K562 (cell line): ENCODE data around the gene OTULIN. TPM values are rescaled to one million over a fixed set of nuclear protein-coding genes. Genes with fewer than 3 reads are reported as not detected.

Experiments used
- ATAC-seq: fragments of 200-7000 bp; cut with Tn5 transposase; 3 replicates; pipeline ENCODE4 v1.9.1; 2020; ENCODE audit warnings: moderate library complexity
- BruUV-seq: library from RNA; stranded (reverse); fragments of 400-500 nt; replicated peaks from 2 replicates; lab custom pipeline; 2021; lab: Mats Ljungman, UMichigan
- CTCF ChIA-PET: fragments of 300-600 bp; formaldehyde crosslinking; extraction: SDS; loops from one replicate; lab custom pipeline; 2021; ENCODE audit warnings: low intra/inter-chr PET ratio; lab: Yijun Ruan, JAX
- POLR2A ChIA-PET: fragments of 300-600, 350-650 bp; sonication (Branson Sonifier 250); formaldehyde crosslinking; extraction: SDS; loops from one replicate; lab custom pipeline; 2021; ENCODE audit warnings: antibody characterized with exemption, inconsistent platforms; lab: Yijun Ruan, JAX
- DNase-seq, 4 experiments: peaks; one replicate each; pipeline versions ENCODE4 v3.0.0 to v3.0.0-alpha.2; 2011 to 2018; ENCODE audit warnings: low spot score in 3 of 4, mixed read lengths in 3 of 4; ENCODE audit errors: extremely low read depth in 1 of 4
- FAIRE-seq: peaks from 2 replicates; lab custom pipeline; 2011; peaks lifted over from hg19 to GRCh38; lab: Jason Lieb, UNC
- H2AFZ ChIP-seq: 2 replicates; pipeline ENCODE4 v1.6.0; 2011; ENCODE audit warnings: low read depth, low read length, control low read depth, inconsistent platforms
- H3K27ac ChIP-seq: fragments of 200-600 bp; 3 replicates; pipeline ENCODE4 v1.8.0; 2011; ENCODE audit warnings: low read depth, mild to moderate bottlenecking, control low read depth, inconsistent platforms, low read length, moderate library complexity, mixed read lengths; ENCODE audit errors: extremely low read depth
- H3K27me3 ChIP-seq, 2 experiments: fragments of 300-600 bp in 1 of 2; 2 replicates in 1 of 2; 3 replicates in 1 of 2; pipeline versions ENCODE4 v1.6.0 to v1.8.0; 2011; ENCODE audit warnings: inconsistent platforms in 2 of 2, low read length in 2 of 2, mild to moderate bottlenecking in 1 of 2, mixed read lengths in 1 of 2, moderate library complexity in 1 of 2; ENCODE audit not compliant: control insufficient read depth in 2 of 2, insufficient read depth in 2 of 2
- H3K36me3 ChIP-seq: fragments of 300-600 bp; 3 replicates; pipeline ENCODE4 v1.8.0; 2011; ENCODE audit warnings: mild to moderate bottlenecking, low read length, inconsistent platforms; ENCODE audit not compliant: control insufficient read depth, insufficient read depth
- H3K4me1 ChIP-seq, 2 experiments: fragments of 200-600 bp in 1 of 2; replicated peaks in 1 of 2; 2 replicates in 1 of 2; 3 replicates in 1 of 2; pipeline versions ENCODE4 v1.5.1 to v1.8.0; 2011; ENCODE audit warnings: inconsistent platforms in 2 of 2, low read length in 2 of 2, mild to moderate bottlenecking in 1 of 2, mixed read lengths in 1 of 2, moderate library complexity in 1 of 2; ENCODE audit not compliant: control insufficient read depth in 2 of 2, insufficient read depth in 2 of 2
- H3K4me2 ChIP-seq: 2 replicates; pipeline ENCODE4 v1.6.1; 2011; ENCODE audit warnings: low read length, control low read depth, inconsistent platforms, mixed read lengths; ENCODE audit not compliant: insufficient read depth
- H3K4me3 ChIP-seq: fragments of 200-600 bp; sonication (generic), shearing (Covaris generic); 2 replicates; pipeline ENCODE4 v1.5.1; 2016; ENCODE audit warnings: control low read depth, inconsistent platforms
- H3K79me2 ChIP-seq: fragments of 200-600 bp; 3 replicates; pipeline ENCODE4 v1.8.0; 2011; ENCODE audit warnings: low read length, inconsistent platforms; ENCODE audit not compliant: control insufficient read depth, insufficient read depth
- H3K9ac ChIP-seq, 2 experiments: 2 replicates each; pipeline versions ENCODE4 v1.6.0 to v1.6.1; 2011; ENCODE audit warnings: low read depth in 2 of 2, low read length in 2 of 2, control low read depth in 1 of 2, inconsistent platforms in 1 of 2, mild to moderate bottlenecking in 1 of 2, mixed read lengths in 1 of 2; ENCODE audit not compliant: insufficient read depth in 1 of 2
- H3K9me1 ChIP-seq: one replicate; pipeline ENCODE4 v1.6.0; 2011; ENCODE audit warnings: inconsistent platforms, mild to moderate bottlenecking, low read length, moderate library complexity; ENCODE audit not compliant: control insufficient read depth, insufficient read depth
- H3K9me3 ChIP-seq: replicated peaks from 2 replicates; pipeline ENCODE4 v1.5.1; 2011; ENCODE audit warnings: low read depth, low read length, inconsistent platforms; ENCODE audit not compliant: control insufficient read depth, insufficient read depth
- H4K20me1 ChIP-seq: replicated peaks from 2 replicates; pipeline ENCODE4 v1.6.1; 2011; ENCODE audit warnings: low read length, inconsistent platforms, mixed read lengths; ENCODE audit not compliant: control insufficient read depth, insufficient read depth
- AFF4 ChIP-seq: sonication (generic); formaldehyde crosslinking; IDR thresholded peaks from 2 replicates; pipeline ENCODE4 v1.8.0; 2023; ENCODE audit warnings: mild to moderate bottlenecking, missing genetic modification reagents
- BDP1 ChIP-seq: IDR thresholded peaks from 3 replicates; pipeline ENCODE4 v1.6.1; 2011; ENCODE audit not compliant: insufficient read length, insufficient read depth
- CHD1 ChIP-seq: fragments of 200-600 bp; sonication (generic); IDR thresholded peaks from one replicate; pipeline ENCODE4 v1.6.1; 2012; ENCODE audit warnings: mild to moderate bottlenecking, moderate library complexity, low read length, inconsistent platforms
- E2F4 ChIP-seq: sonication (generic); formaldehyde crosslinking; IDR thresholded peaks from 2 replicates; pipeline ENCODE4 v1.8.0; 2022; ENCODE audit warnings: mild to moderate bottlenecking, low read depth, missing genetic modification reagents
- EP400 ChIP-seq: fragments of 450-650 bp; IDR thresholded peaks from 2 replicates; pipeline ENCODE4 v1.6.1; 2017; ENCODE audit warnings: antibody characterized with exemption, mild to moderate bottlenecking, moderate library complexity
- ESRRB ChIP-seq: fragments of 250-450 bp; sonication (Bioruptor Pico); IDR thresholded peaks from 2 replicates; pipeline ENCODE4 v1.5.0; 2020; ENCODE audit warnings: mild to moderate bottlenecking, moderate library complexity, borderline replicate concordance
- EZH2 ChIP-seq: IDR thresholded peaks from 2 replicates; pipeline ENCODE4 v1.6.1; 2012; ENCODE audit warnings: low read depth, mild to moderate bottlenecking, inconsistent platforms, low read length, borderline replicate concordance
- GABPB1 ChIP-seq: sonication (generic); formaldehyde crosslinking; IDR thresholded peaks from 2 replicates; pipeline ENCODE4 v1.8.0; 2022; ENCODE audit warnings: mild to moderate bottlenecking, missing genetic modification reagents
- KLF1 ChIP-seq: fragments of 450-650 bp; IDR thresholded peaks from 2 replicates; pipeline ENCODE4 v1.6.1; 2016; ENCODE audit warnings: missing genetic modification characterization, missing compliant biosample characterization
- PCBP2 ChIP-seq: fragments of 200-400 bp; formaldehyde crosslinking; IDR thresholded peaks from 2 replicates; pipeline ENCODE4 v1.6.1; 2018; ENCODE audit warnings: low read length, low read depth, mild to moderate bottlenecking, moderate library complexity; ENCODE audit not compliant: poor library complexity, severe bottlenecking
- RBM25 ChIP-seq: fragments of 200-400 bp; formaldehyde crosslinking; IDR thresholded peaks from 2 replicates; pipeline ENCODE4 v1.6.1; 2018; ENCODE audit warnings: low read length, low read depth, moderate library complexity; ENCODE audit not compliant: severe bottlenecking
- TARDBP ChIP-seq: fragments of 450-650 bp; IDR thresholded peaks from 2 replicates; pipeline ENCODE4 v1.6.1; 2016
- ZNF224 ChIP-seq: sonication (generic); formaldehyde crosslinking; IDR thresholded peaks from 2 replicates; pipeline ENCODE4 v1.8.0; 2022; ENCODE audit warnings: mild to moderate bottlenecking, missing genetic modification reagents
- ZNF408 ChIP-seq: fragments of 250-450 bp; sonication (Bioruptor Pico); IDR thresholded peaks from 2 replicates; pipeline ENCODE4 v1.4.0; 2020; ENCODE audit warnings: low read depth, mild to moderate bottlenecking, moderate library complexity
- ZNF644 ChIP-seq: fragments of 200-800 bp; sonication (Bioruptor generic); IDR thresholded peaks from 2 replicates; pipeline ENCODE4 v1.6.1; 2016; ENCODE audit warnings: low read depth, missing genetic modification characterization, missing compliant biosample characterization
- ZNF740 ChIP-seq, 3 experiments: fragments of 200-800 bp in 1 of 3; sonication (Bioruptor generic) in 1 of 3; sonication (generic) in 1 of 3; formaldehyde crosslinking in 1 of 3; IDR thresholded peaks; 2 replicates each; pipeline versions ENCODE4 v1.6.1 to v1.8.0; 2016 to 2022; ENCODE audit warnings: mild to moderate bottlenecking in 2 of 3, missing compliant biosample characterization in 2 of 3, missing genetic modification characterization in 2 of 3, missing genetic modification reagents in 1 of 3
- WGBS: fragments of 100-300 bp; shearing (Covaris generic); methylation state at CpG from one replicate; pipeline ENCODE4 v1.1.6; 2016; ENCODE audit warnings: low coverage, mixed read lengths; ENCODE audit not compliant: insufficient coverage; ENCODE audit errors: missing lambda C conversion rate; 5-methylcytosine and 5-hydroxymethylcytosine counted together
- in situ Hi-C: fragments of 300-500 bp; cut with MboI; formaldehyde crosslinking; loops from 4 replicates; pipeline ENCODE4 v1.15.0; 2018; ENCODE audit warnings: inconsistent platforms, mixed read lengths
- intact Hi-C: fragments of 100-400 bp; cut with micrococcal nuclease; formaldehyde crosslinking; loops from 2 replicates; pipeline ENCODE4 v1.14.2; 2022
- polyA plus RNA-seq, 8 experiments: library from polyadenylated mRNA; depleted of rRNA in 4 of 8; stranded (reverse) in 5 of 8; unstranded in 3 of 8; fragments of >200 nt; fragmentation: Nextera tagmentation in 2 of 8; fragmentation: Illumina TruSeq in 1 of 8; extraction: Ambion mirVana in 2 of 8; extraction: Trizol in 1 of 8; gene quantifications; 2 replicates each; pipeline versions ENCODE4 v1.2.1 to v1.2.3, GENCODE V29; 2011 to 2014; ENCODE audit warnings: inconsistent platforms in 1 of 8, missing spikeins in 1 of 8
- total RNA-seq, 7 experiments: library from RNA; depleted of rRNA in 6 of 7; stranded (reverse); fragments of >200 nt in 6 of 7; fragmentation: Illumina TruSeq in 2 of 7; extraction: Trizol in 2 of 7; gene quantifications; 2 replicates each; pipeline versions ENCODE4 v1.2.1 to v1.2.3, GENCODE V29; 2011 to 2021; ENCODE audit warnings: low replicate concordance in 1 of 7

The OTULIN gene
- total and polyA plus RNA-seq, 9 of the 15 experiments (the other 6 are each of a cell fraction or from before 2014, with no cell fraction given): 3.3 to 33.6 (median 20.1) TPM

- TF ChIP-seq AFF4 (no peak), CHD1 (no peak), KLF1 (tag) (no peak), PCBP2 (no peak)
- TF ChIP-seq, all 486 proteins: peak for 0
These were observed 71.4 kb downstream of the OTULIN start (continued) for GRCh38 chr5:14735944-14736343.

GRCh38 chr5:14737291-14737690 lies 72.8 kb downstream of the OTULIN start:
- Histone ChIP-seq H3K4me2 (no peak overlapping the region), H4K20me1 (no peaks in the 10 kb centered on the region), H3K27ac (no peak overlapping the region), H3K79me2 (no peaks in the 10 kb centered on the region), H3K4me3 (no peak overlapping the region), H3K9me3 (no peaks in the 10 kb centered on the region), H3K9ac (no peak overlapping the region), H2AFZ (no peak overlapping the region), H3K27me3 (peaks cover 8 to 27% of the 10 kb centered on the region in 2 experiments; a peak in 4 of 5 replicates), H3K9me1 (no peaks in the 10 kb centered on the region), H3K4me1 (peaks cover 0 to 3% of the 10 kb centered on the region in 2 experiments; a peak in 1 of 5 replicates), H3K36me3 (no peaks in the 10 kb centered on the region)
- POLR2A ChIA-PET: no interaction called here
- intact Hi-C loops (no loop called here), in situ Hi-C loops (no loop called here)
- ATAC-seq (peak; percentile 30), DNase-seq (no peak), FAIRE-seq (no peak)
- BruUV-seq: no TSS peak
- CTCF ChIA-PET: no interaction called here
- WGBS: 22% methylated on average over 10 of the region's 10 CpGs
- TF ChIP-seq BDP1 (no peak), ZNF740 (CRISPR knock-in tag; IDR thresholded peaks at IDR 0.05) (no peak), ZNF740 (tag; IDR thresholded peaks at IDR 0.05) (no peak), EP400 (no peak), GABPB1 (CRISPR knock-in tag) (no peak), EZH2 (no peak), ZNF408 (no peak), RBM25 (no peak), ZNF224 (CRISPR knock-in tag) (no peak), ZNF644 (tag) (no peak), ESRRB (no peak), TARDBP (no peak), E2F4 (no peak)
